AML-193 (cell line): ENCODE results near the gene AGR3.

Experiments used
- DNase-seq, 2 experiments: peaks; one replicate each; lab custom pipeline; 2025; lab: John Stamatoyannopoulos, UW

Gene AGR3

DNA sequence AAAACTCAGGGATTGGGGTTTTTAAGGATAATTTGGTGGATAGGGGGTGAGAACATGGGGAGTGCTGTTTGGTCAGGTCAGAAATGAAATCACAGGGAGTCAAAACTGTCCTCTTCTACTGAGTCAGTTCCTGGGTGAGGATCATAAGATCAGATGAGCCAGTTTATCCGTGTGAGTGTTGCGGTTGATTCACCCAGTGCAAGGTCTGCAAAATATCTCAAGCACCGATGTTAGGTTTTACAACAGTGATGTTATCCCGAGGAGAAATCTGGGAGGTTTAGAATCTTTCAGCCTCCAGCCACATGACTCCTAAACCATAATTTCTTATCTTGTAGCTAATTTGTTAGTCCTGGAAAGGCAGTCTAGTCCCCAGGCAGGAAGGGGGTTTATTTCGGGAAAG is 45.3 kb downstream of the AGR3 start:
- no peak for DNase-seq

DNA sequence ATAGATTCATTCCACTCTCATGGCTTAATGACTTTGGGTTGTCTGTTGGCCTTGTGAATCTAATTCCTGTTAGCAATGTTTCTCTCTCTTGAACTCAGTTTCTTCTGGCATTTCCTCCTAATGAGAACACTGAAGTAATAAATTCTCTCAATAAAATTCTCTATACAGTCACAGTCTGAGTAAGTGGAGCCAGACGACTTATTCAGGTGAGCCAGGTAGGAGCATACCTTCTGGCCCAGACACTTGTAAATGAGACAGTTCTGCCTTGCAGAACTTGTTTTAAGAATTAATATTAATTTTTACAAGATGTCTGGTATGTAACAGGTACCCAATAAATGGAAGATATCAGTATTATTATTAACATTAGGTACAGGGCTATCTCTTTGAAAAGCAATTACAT is 48.4 kb downstream of the AGR3 start:
- no peak for DNase-seq

DNA sequence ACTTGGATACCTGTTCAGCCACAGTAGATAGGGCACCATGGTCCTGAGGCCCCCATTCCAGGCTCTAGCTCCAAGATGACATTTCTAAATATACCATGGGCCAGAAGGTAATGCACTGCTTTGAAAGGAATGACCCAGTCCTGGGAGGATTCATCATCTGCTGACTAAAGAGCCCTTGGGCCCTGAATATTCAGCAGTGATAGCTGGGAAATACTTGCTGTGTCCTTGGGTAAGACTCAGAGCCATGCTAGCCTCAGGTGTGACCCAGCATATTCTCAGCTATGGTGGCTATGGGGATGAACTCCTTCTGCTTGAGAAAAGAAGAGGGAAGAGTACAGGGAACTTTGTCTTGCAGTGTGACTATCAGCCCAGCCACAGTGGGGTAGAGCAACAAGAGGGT is 55.7 kb downstream of the AGR3 start:
- no peak for DNase-seq

DNA sequence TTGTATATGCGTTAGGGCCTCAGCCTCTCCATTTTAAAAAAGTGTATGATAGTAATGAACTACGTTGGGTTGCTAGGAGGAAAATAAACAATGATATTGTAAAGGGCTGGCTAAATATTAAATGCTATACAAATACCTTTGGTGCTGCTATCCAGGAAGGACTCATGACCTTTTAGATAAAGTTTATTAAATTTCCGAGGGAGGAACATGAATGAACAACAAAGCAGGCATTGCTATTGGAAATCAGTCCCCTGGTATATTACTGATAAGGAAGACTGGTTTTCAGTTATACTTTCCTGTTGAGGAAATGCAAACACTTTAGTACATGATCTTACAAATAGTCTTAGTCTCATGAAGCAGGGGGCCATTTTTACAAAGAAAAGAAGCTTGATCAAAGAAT is 59.8 kb downstream of the AGR3 start:
- DNase-seq, result no peak

DNA sequence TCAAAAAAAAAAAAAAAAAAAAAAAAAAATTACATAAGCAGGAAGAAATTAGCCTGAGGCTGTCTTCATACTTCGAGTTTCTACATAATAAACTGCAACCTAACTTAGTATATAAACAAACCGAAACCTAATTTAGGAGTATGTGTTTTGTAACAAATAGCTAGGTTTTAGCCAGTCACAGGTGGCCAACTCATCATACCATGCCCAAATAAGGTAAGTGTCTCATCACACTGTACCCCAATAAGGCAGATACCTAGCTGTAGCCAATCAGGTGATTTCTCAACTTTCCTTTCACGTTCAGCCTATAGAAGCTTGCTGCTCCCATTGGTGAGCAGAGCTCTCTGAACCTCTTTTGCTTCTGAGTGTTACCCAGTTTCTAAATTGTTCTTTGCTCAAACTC is 63.1 kb downstream of the AGR3 start:
- no peak for DNase-seq

DNA sequence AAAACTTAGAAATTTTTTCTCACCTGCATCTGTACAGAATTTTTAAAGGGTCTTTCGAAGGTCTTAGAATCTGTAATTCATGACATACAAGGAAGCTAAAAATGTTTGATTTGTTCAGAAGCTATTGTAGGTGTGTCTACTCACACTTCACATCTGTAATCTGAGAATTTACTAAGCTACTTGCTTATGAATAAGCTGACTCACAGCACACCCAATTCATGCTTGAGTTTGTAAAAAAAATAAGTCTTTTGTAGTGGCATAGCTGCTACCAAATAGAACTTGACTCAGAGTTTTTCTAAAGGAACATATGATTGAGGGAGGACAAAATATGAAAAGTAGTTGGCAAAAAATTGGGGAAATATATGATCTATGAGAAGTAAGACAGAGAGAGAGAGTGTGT is 64.2 kb downstream of the AGR3 start:
- no peak for DNase-seq

DNA sequence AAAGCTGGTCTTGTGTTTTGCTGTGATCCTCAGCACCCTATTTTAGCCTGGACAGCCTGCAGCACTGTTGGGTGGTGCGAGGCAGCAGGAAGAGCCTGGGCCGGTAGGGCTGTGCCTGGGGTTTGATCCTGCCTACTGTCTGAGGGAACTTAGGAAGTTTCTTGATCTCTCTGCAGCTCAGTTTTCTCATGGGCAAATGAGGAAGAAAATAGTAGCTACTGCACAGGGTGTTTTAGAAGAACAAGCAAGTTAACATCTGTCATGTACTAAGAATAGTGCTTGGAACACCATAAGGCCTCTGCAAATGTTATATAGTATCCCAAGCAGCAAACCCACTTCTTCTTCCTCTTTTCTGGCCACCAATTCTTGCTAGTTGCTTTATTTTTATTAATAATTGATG is 65.0 kb downstream of the AGR3 start:
- DNase-seq, result peak; percentile 57 to 64

DNA sequence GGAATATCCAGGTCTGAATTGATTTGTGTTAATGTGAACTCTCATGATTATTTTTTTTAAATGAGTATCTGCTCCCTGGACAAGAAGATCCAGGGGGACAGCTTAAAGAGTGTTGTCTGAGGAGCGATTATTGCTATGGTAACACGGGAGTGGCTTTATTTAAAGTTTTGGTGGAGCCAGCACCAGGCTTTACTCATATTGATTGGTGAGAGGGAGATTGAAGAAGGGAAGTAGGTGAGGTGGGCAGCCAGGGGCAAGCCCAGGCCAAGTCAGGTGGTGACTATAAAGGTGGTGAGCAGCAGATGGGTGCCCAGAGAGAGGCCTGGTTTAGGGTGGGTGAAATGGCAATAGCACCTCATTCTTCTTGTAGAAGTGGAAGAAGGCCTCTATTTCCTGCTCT is 66.8 kb downstream of the AGR3 start:
- no peak for DNase-seq

DNA sequence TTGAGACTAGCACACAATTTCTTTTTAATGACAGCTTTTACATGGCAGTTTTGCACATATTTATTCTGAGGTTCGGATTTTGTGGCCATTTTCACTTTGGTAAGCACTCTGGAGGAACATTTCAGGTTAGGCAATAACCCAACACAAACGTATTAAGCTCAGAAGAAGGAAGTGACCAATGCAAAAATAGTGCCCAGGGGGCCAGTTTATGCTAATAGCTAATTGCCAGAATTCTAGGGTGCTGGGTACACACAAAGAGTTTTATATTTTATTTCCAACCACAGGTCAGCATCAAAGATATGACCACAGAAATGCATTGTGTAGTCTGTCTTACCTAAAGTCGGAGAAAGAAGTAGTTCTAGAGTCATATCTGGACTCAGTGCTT is 68.6 kb downstream of the AGR3 start:
- peak; percentile 81 to 88 for DNase-seq

DNA sequence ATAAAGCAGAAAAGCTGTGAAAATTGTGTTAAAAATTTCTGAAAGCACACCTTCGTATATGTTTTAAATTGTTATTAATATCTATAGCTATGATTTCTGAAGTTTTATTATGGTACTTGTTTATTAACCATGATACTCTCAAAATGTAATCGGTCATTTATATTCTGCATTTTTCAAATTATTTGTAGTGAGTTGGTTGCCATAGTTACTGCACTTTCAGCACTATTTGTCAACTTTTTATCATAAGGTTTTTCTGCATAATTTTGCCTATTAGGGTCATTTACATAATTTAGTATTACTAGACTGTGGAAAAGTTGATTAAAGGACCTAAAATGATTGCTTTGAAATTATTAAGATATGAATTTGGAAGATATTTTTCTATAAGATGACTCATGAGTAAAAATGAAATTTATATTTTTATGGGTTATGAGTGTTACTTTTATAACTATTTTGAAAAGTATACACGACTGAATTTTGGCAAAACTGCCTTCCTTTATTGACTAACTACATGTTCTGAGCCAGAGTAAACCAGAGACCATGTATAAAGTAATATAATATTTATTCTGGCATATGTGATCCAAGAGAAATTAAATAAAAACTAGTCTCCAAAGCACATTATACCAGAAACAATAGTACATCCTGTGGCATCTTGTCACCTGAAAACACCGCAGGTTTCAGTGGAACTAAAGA is 69.1 kb downstream of the AGR3 start:
- DNase-seq, result no peak

DNA sequence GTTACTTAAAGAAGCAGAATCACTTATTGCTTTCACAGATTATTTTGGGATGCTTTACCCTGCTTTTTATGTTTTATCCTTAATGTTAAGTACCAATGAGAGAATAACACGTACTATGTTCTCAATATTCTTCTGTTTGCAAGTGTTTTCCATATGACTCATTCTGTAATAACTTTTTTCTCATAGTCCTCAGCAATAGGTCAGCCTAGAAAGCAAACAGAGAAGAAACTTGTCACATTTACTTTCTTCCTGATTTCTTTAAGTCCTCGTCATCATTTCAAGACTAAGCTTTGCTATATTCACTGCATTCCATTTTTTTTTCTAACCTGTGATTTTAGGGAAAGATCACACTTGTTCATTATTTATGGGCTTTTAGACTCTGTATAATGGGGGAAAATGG is 70.2 kb downstream of the AGR3 start:
- DNase-seq, result no peak

DNA sequence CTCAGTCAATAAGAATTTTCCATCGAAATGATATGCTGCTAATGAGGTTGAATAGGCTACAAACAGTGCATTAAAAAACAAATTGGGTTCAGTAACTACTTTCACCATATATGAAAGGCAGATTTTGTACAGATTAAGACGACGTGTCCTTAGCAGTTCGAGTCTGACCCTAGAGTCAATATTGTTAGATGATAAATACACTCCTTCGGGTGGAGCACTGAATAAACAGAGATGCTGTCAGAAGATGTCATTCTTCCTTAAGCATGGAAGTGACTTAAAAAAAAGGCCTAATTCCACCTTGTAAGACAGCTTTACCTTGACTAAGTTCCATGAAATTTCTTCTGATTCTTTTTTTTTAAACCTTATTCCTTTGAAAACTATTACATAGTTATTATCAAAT is 71.2 kb downstream of the AGR3 start:
- no peak for DNase-seq

DNA sequence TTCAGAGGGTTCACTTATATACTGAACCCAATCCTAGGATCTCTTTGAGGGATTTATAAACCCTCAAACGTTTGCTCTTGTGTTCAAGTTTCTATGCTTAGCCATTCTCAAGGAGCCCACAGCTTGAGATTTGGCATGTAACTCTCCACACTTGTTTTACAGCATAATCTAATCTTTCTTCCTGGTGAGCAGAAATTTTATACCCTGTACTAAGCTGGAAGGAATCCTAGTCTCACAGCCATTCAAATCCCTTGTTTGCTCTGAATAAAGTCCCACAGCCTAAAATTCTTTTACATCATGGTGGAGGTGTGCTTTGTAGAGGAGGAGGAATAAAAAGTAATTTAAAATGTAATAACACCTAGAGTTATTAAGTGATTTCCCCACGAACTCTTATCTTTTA is 71.7 kb downstream of the AGR3 start:
- DNase-seq, result no peak
